Neural crest cell (in vitro differentiated cells): Measurements from ENCODE around the gene CRIM1. TPM values are rescaled to one million over a fixed set of nuclear protein-coding genes. Genes with fewer than 3 reads are reported as not detected.
A peak's percentile ranks its signal among the peaks of the same experiment; 100 is the strongest.

Source experiments
- DNase-seq: peaks from one replicate; pipeline ENCODE4 v3.0.0; 2021; ENCODE audit warnings: low read depth, mixed read lengths, low spot score
- H3K27ac Mint-ChIP-seq: one replicate; pipeline ENCODE4 v1.8.0; 2021; ENCODE audit warnings: mild to moderate bottlenecking, mixed read lengths; ENCODE audit not compliant: unreplicated experiment
- H3K27me3 Mint-ChIP-seq: 2 replicates; pipeline ENCODE4 v1.8.0; 2021; ENCODE audit warnings: low read depth, mild to moderate bottlenecking, mixed read lengths
- H3K36me3 Mint-ChIP-seq: 2 replicates; pipeline ENCODE4 v1.8.0; 2021; ENCODE audit warnings: low read depth, mild to moderate bottlenecking, mixed read lengths
- H3K4me1 Mint-ChIP-seq: 2 replicates; pipeline ENCODE4 v1.8.0; 2021; ENCODE audit warnings: mixed read lengths
- H3K4me3 Mint-ChIP-seq: one replicate; pipeline ENCODE4 v1.8.0; 2021; ENCODE audit warnings: mild to moderate bottlenecking, mixed read lengths
- H3K9me3 Mint-ChIP-seq: 2 replicates; pipeline ENCODE4 v1.8.0; 2021; ENCODE audit warnings: mixed read lengths
- CTCF ChIP-seq: fragments of 200-600 bp; sonication (generic); conservative IDR thresholded peaks from 2 replicates; pipeline ENCODE4 v1.5.0; 2021; ENCODE audit warnings: antibody characterized with exemption, mild to moderate bottlenecking
- total RNA-seq: library from RNA; stranded (reverse); gene quantifications from 2 replicates; pipeline ENCODE4 v1.2.1, GENCODE V29; 2021

The CRIM1 gene
- total RNA-seq, 1 donor from 2014 or later, result 13.8 TPM

- H3K27ac Mint-ChIP-seq, result no peak overlapping the region
- no peaks in the 10 kb centered on the region for H3K9me3 Mint-ChIP-seq
- H3K27me3 Mint-ChIP-seq, result no peaks in the 10 kb centered on the region
- no peak overlapping the region for H3K4me3 Mint-ChIP-seq
- H3K4me1 Mint-ChIP-seq, result peaks cover 22% of the 10 kb centered on the region
- DNase-seq, result no peak
- TF ChIP-seq CTCF, result no peak
- peaks cover 24% of the 10 kb centered on the region for H3K36me3 Mint-ChIP-seq
These were observed 208.9 kb downstream of the CRIM1 start for GRCh38 chr2:36564377-36564930.

DNA sequence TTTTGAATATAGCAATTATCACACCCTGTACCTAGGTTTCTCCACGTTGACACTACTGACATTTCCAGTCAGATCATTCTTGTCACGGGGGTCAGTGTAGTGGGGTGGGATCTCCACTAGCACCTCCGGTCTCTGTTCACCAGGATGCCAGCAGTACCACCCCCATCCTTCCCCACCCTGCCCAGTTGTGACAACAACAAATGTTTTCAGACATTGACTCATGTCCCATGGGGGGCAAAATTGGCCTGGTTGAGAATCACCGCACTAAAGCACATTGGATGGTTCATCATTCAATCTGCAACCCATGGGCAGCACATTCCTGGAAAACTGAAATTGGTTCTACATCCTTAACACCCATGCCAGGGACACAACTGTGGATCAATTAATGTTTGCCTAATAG, 210.1 kb downstream of the CRIM1 start:
- DNase-seq, result no peak
- Mint-ChIP-seq H3K27me3 (no peaks in the 10 kb centered on the region), H3K4me1 (peaks cover 24% of the 10 kb centered on the region), H3K27ac (no peak overlapping the region), H3K9me3 (no peaks in the 10 kb centered on the region), H3K36me3 (peaks cover 22% of the 10 kb centered on the region), H3K4me3 (no peak overlapping the region)
- no peak for TF ChIP-seq CTCF

DNA sequence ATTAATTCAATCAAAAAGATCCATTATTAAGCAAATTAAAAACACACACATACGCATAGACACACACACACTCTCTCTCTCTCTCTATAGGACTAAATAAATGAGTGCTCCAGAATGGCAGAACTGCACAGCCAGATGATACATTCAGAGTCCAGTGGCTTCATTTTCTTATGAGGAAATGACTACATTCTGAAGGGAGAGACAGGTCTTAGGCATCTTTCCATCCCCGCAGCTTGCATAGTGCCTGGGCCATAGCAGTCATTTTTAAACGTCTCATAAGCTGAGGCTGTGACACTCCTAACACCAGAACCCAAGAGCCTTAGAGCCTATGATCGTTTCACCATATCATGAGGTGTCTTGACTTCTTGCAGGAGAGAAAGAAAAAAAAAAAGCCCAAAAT, 211.3 kb downstream of the CRIM1 start:
- Mint-ChIP-seq H3K27ac (peak overlapping the region; percentile 66), H3K9me3 (no peaks in the 10 kb centered on the region), H3K36me3 (peaks cover 19% of the 10 kb centered on the region), H3K4me3 (no peak overlapping the region), H3K27me3 (no peaks in the 10 kb centered on the region), H3K4me1 (peaks cover 18% of the 10 kb centered on the region)
- DNase-seq, result no peak
- no peak for TF ChIP-seq CTCF

DNA sequence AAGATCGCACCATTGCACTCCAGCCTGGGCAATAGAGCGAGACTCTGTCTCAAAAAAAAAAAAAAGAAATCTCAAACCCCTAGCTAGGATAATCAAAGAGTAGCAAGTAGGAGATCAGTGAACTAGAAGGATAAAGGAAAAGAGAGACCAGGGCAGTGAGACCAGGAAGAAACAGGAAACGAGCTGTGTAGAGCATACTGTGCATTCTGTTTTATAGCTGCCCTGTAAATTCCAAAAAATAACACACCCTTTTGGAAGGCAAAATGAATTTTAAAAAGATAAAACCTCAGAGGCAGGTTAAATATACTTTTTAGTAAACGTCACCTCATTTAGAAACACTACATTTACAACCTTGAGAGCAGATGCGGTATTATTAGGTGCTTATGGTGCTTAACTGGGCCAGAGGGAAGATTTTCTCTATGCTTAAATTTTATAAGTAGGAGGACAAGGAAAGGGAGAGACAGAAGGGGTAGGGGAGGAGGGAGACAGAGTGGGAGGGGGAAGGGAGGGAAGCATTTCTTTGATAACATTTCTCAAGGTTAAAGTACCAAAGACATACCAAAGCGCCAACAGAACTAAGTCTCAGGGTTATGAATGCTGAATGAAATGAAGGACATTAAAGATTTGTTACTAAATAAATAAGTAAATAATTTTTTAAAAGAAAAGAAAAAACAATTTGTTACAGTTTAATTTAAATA, 212.3 kb downstream of the CRIM1 start:
- Mint-ChIP-seq H3K4me3 (no peak overlapping the region), H3K4me1 (peaks cover 22% of the 10 kb centered on the region), H3K9me3 (no peaks in the 10 kb centered on the region), H3K27me3 (no peaks in the 10 kb centered on the region), H3K27ac (no peak overlapping the region), H3K36me3 (peaks cover 20% of the 10 kb centered on the region)
- no peak for TF ChIP-seq CTCF
- DNase-seq, result no peak

- no peaks in the 10 kb centered on the region for H3K27me3 Mint-ChIP-seq
- no peak for DNase-seq
- TF ChIP-seq CTCF, result no peak
- H3K4me1 Mint-ChIP-seq, result peaks cover 20% of the 10 kb centered on the region
- peaks cover 25% of the 10 kb centered on the region for H3K36me3 Mint-ChIP-seq
- no peak overlapping the region for H3K27ac Mint-ChIP-seq
- no peak overlapping the region for H3K4me3 Mint-ChIP-seq
- no peaks in the 10 kb centered on the region for H3K9me3 Mint-ChIP-seq
These were observed 213.1 kb downstream of the CRIM1 start for GRCh38 chr2:36568516-36569246.
